ENCODE measurements around the gene MCRIP1.

MCRIP1 gene

DNA sequence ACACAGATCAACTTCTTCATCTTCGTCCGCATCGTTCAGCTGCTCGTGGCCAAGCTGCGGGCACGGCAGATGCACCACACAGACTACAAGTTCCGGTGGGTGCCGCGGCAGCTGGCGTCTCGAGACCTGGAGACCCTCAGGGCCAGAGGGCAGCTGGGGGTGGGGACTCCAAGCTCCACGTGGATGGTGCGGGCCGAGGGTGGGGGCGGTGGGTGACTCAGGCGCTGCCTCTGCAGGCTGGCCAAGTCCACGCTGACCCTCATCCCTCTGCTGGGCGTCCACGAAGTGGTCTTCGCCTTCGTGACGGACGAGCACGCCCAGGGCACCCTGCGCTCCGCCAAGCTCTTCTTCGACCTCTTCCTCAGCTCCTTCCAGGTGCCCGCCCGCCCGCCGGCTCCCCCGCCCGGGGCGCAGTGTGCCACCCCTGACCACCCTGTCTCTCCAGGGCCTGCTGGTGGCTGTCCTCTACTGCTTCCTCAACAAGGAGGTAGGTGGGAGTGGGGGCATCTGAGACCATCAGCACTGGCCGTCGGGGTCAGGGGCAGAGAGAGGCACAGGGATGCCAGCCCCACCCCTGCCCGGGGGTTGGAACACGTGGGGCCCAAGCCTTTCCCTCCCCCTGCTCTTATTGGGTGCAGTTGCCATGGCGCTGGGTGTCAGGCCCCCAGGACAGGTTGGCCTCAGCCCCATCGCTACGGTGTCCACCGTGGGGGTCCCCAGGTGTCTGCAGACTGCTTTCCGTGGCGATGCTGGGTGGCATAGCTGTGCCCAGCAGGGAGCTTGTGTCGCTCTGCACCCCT lies 20.3 kb downstream of the MCRIP1 start:
- peak overlapping the region; percentile 47 for H2BK120ac ChIP-seq (ENCODE audit: low read depth, low read length)
- peak overlapping the region; percentile 65 for H3K23ac ChIP-seq (ENCODE audit: low read depth, low read length, poor library complexity)
- no peak overlapping the region for H3K4me2 ChIP-seq (ENCODE audit: insufficient read depth, low read length, poor library complexity, severe bottlenecking)
- H3K79me1 ChIP-seq (ENCODE audit: low read depth, low read length), result peaks cover 7% of the 10 kb centered on the region
- no peak overlapping the region for H3K4me3 ChIP-seq (ENCODE audit: low read length in 2 of 2)
- H3K36me3 ChIP-seq (replicated peaks in 1 of 2; ENCODE audit: control insufficient read depth in 2 of 2, insufficient read depth in 2 of 2, low read length in 2 of 2), result no peaks in the 10 kb centered on the region
- H3K4me1 ChIP-seq (ENCODE audit: control insufficient read depth in 2 of 2, insufficient read depth in 1 of 2, low read depth in 1 of 2, low read length in 2 of 2), result peaks cover 2 to 3% of the 10 kb centered on the region in 2 donors
- H3K9me3 ChIP-seq (replicated peaks in 1 of 2; ENCODE audit: control insufficient read depth in 2 of 2, insufficient read depth in 1 of 2, low read depth in 1 of 2, low read length in 2 of 2), result no peaks in the 10 kb centered on the region
- H3K27me3 ChIP-seq (ENCODE audit: control insufficient read depth in 3 of 3, insufficient read depth in 3 of 3, low read depth in 1 of 3, low read length in 3 of 3), result peaks cover 0 to 35% (median 4%) of the 10 kb centered on the region in 3 experiments
- H2BK5ac ChIP-seq (ENCODE audit: low read length), result no peak overlapping the region
- no peak for DNase-seq (ENCODE audit: low spot score)
- H4K8ac ChIP-seq (ENCODE audit: low read depth, low read length), result no peak overlapping the region
- no peak overlapping the region for H3K4ac ChIP-seq (ENCODE audit: low read length)
- no CpG with 5 or more reads among the region's 45 CpGs for WGBS, 2 donors (ENCODE audit: extremely low coverage in 2 of 2, insufficient read length in 2 of 2, insufficient replicate concordance in 1 of 2)
- H2AFZ ChIP-seq (ENCODE audit: low read length), result no peak overlapping the region
- H2BK15ac ChIP-seq (ENCODE audit: low read length), result peak overlapping the region; percentile 81
- H3K14ac ChIP-seq (ENCODE audit: low read length), result peak overlapping the region; percentile 71
- peak overlapping the region; percentile 63 for H2AK5ac ChIP-seq (ENCODE audit: low read depth, low read length)
- H3K27ac ChIP-seq (replicated peaks; ENCODE audit: low read length), result no peak overlapping the region
- H3K18ac ChIP-seq (ENCODE audit: low read length), result peak overlapping the region; percentile 64
- H4K91ac ChIP-seq (ENCODE audit: low read depth, low read length, poor library complexity), result peak overlapping the region; percentile 53
- H2BK12ac ChIP-seq (ENCODE audit: low read length), result peak overlapping the region; percentile 41
- H3K9ac ChIP-seq (ENCODE audit: low read depth, low read length, poor library complexity), result peak overlapping the region; percentile 70

DNA sequence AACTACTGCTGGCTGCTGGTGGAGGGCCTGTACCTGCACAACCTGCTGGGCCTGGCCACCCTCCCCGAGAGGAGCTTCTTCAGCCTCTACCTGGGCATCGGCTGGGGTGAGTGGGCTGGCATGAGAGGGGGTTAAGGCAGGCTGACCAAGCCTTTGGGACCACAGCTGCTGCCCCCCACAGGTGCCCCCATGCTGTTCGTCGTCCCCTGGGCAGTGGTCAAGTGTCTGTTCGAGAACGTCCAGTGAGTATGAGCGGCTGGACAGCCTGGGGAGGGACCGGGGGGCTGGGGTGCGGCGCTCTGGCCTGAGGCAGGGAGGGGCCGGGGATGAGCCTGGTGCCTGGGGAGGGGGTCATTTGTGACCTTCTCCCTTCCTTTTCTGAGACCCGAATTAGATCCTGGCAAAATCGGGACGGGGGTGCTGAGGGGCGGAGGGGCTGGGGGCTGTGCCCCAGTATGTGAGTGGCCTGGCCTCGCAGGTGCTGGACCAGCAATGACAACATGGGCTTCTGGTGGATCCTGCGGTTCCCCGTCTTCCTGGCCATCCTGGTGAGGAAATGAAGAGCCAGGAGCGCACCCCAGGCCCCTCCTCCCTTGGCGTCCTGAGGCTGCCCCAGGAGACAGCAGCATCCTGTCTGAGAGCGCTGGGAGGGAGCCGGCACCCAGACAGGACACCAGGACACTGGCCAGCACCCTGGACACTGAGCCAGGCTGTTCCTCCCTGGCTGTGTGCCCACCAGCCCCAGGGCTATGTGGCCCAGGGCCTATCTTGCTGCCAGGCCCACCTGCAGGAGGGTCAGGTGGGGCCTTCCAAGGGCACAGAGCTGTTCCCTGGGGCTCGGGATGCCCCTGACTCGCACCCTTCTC lies 21.2 kb downstream of the MCRIP1 start:
- H3K23ac ChIP-seq (ENCODE audit: low read depth, low read length, poor library complexity), result peak overlapping the region; percentile 80
- peak overlapping the region; percentile 64 for H3K18ac ChIP-seq (ENCODE audit: low read length)
- H2BK12ac ChIP-seq (ENCODE audit: low read length), result peak overlapping the region; percentile 41
- peak overlapping the region; percentile 81 for H2BK15ac ChIP-seq (ENCODE audit: low read length)
- no peaks in the 10 kb centered on the region for H3K36me3 ChIP-seq (replicated peaks in 1 of 2; ENCODE audit: control insufficient read depth in 2 of 2, insufficient read depth in 2 of 2, low read length in 2 of 2)
- H3K4me3 ChIP-seq (ENCODE audit: low read length in 2 of 2), result peak overlapping the region in 1 of 2 donors; percentile 0
- no peak overlapping the region for H2BK120ac ChIP-seq (ENCODE audit: low read depth, low read length)
- no peak overlapping the region for H2AFZ ChIP-seq (ENCODE audit: low read length)
- H3K4me2 ChIP-seq (ENCODE audit: insufficient read depth, low read length, poor library complexity, severe bottlenecking), result no peak overlapping the region
- peak overlapping the region; percentile 96 for H2AK5ac ChIP-seq (ENCODE audit: low read depth, low read length)
- no peaks in the 10 kb centered on the region for H3K9me3 ChIP-seq (replicated peaks in 1 of 2; ENCODE audit: control insufficient read depth in 2 of 2, insufficient read depth in 1 of 2, low read depth in 1 of 2, low read length in 2 of 2)
- H3K4me1 ChIP-seq (ENCODE audit: control insufficient read depth in 2 of 2, insufficient read depth in 1 of 2, low read depth in 1 of 2, low read length in 2 of 2), result peaks cover 0 to 3% of the 10 kb centered on the region in 2 donors
- H2BK5ac ChIP-seq (ENCODE audit: low read length), result peak overlapping the region; percentile 82
- DNase-seq (ENCODE audit: low spot score), result no peak
- no peak overlapping the region for H3K4ac ChIP-seq (ENCODE audit: low read length)
- no CpG with 5 or more reads among the region's 24 CpGs for WGBS, 2 donors (ENCODE audit: extremely low coverage in 2 of 2, insufficient read length in 2 of 2, insufficient replicate concordance in 1 of 2)
- H3K14ac ChIP-seq (ENCODE audit: low read length), result peak overlapping the region; percentile 38
- peaks cover 7% of the 10 kb centered on the region for H3K79me1 ChIP-seq (ENCODE audit: low read depth, low read length)
- no peak overlapping the region for H4K8ac ChIP-seq (ENCODE audit: low read depth, low read length)
- H3K9ac ChIP-seq (ENCODE audit: low read depth, low read length, poor library complexity), result peak overlapping the region; percentile 70
- peaks cover 0 to 43% (median 12%) of the 10 kb centered on the region in 3 experiments for H3K27me3 ChIP-seq (ENCODE audit: control insufficient read depth in 3 of 3, insufficient read depth in 3 of 3, low read depth in 1 of 3, low read length in 3 of 3)
- H4K91ac ChIP-seq (ENCODE audit: low read depth, low read length, poor library complexity), result peak overlapping the region; percentile 53
- no peak overlapping the region for H3K27ac ChIP-seq (replicated peaks; ENCODE audit: low read length)

DNA sequence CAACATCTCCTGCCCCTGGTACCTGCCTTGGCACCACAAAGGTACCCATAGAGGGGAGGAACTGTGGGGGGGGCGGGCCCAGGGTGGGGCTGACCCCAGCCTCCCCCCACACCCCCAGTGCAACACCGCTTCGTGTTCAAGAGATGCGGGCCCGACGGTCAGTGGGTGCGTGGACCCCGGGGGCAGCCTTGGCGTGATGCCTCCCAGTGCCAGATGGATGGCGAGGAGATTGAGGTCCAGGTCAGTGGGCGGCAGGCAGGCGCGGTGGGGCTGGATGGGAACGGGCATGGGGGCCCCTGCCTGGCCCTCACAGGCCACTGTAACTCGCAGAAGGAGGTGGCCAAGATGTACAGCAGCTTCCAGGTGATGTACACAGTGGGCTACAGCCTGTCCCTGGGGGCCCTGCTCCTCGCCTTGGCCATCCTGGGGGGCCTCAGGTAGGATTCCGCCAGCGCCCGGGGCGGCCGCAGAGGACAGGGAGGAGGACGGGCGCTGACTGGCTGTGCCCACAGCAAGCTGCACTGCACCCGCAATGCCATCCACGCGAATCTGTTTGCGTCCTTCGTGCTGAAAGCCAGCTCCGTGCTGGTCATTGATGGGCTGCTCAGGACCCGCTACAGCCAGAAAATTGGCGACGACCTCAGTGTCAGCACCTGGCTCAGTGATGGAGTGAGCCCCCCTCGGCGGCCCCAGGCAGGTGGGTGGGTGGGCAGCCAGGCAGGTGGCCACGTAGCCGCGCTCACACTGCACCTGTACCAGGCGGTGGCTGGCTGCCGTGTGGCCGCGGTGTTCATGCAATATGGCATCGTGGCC lies 22.0 kb downstream of the MCRIP1 start:
- Histone ChIP-seq H2BK12ac (ENCODE audit: low read length) (peak overlapping the region; percentile 58), H3K79me1 (ENCODE audit: low read depth, low read length) (peaks cover 9% of the 10 kb centered on the region), H3K4me2 (ENCODE audit: insufficient read depth, low read length, poor library complexity, severe bottlenecking) (no peak overlapping the region), H4K8ac (ENCODE audit: low read depth, low read length) (no peak overlapping the region), H3K18ac (ENCODE audit: low read length) (peak overlapping the region; percentile 48), H2BK120ac (ENCODE audit: low read depth, low read length) (no peak overlapping the region), H3K9ac (ENCODE audit: low read depth, low read length, poor library complexity) (peak overlapping the region; percentile 21), H2AFZ (ENCODE audit: low read length) (no peak overlapping the region), H2BK5ac (ENCODE audit: low read length) (peak overlapping the region; percentile 82), H2AK5ac (ENCODE audit: low read depth, low read length) (peak overlapping the region; percentile 96), H3K23ac (ENCODE audit: low read depth, low read length, poor library complexity) (peak overlapping the region; percentile 80), H3K36me3 (replicated peaks in 1 of 2; ENCODE audit: control insufficient read depth in 2 of 2, insufficient read depth in 2 of 2, low read length in 2 of 2) (no peaks in the 10 kb centered on the region), H3K27me3 (ENCODE audit: control insufficient read depth in 3 of 3, insufficient read depth in 3 of 3, low read depth in 1 of 3, low read length in 3 of 3) (peaks cover 0 to 52% (median 19%) of the 10 kb centered on the region in 3 experiments), H3K27ac (replicated peaks; ENCODE audit: low read length) (no peak overlapping the region), H3K9me3 (replicated peaks in 1 of 2; ENCODE audit: control insufficient read depth in 2 of 2, insufficient read depth in 1 of 2, low read depth in 1 of 2, low read length in 2 of 2) (no peaks in the 10 kb centered on the region), H4K91ac (ENCODE audit: low read depth, low read length, poor library complexity) (no peak overlapping the region), H3K14ac (ENCODE audit: low read length) (peak overlapping the region; percentile 38), H3K4me1 (ENCODE audit: control insufficient read depth in 2 of 2, insufficient read depth in 1 of 2, low read depth in 1 of 2, low read length in 2 of 2) (peaks cover 0 to 3% of the 10 kb centered on the region in 2 donors), H2BK15ac (ENCODE audit: low read length) (no peak overlapping the region), H3K4ac (ENCODE audit: low read length) (no peak overlapping the region), H3K4me3 (ENCODE audit: low read length in 2 of 2) (no peak overlapping the region)
- DNase-seq (ENCODE audit: low spot score), result no peak
- no CpG with 5 or more reads among the region's 42 CpGs for WGBS, 2 donors (ENCODE audit: extremely low coverage in 2 of 2, insufficient read length in 2 of 2, insufficient replicate concordance in 1 of 2)

All from neuronal stem cell (in vitro differentiated cells).